Stimulated activated CD4-positive, alpha-beta T cell treated with anti-CD3 and anti-CD28 coated beads, Interleukin-4, amount 100 ng/mL, for 4 hours (primary cell): Measurements from ENCODE around the gene RAVER1.

Experiments
- DNase-seq, 2 experiments: peaks; one replicate each; pipeline ENCODE4 v3.0.0-alpha.2; 2020

RAVER1 gene

DNA sequence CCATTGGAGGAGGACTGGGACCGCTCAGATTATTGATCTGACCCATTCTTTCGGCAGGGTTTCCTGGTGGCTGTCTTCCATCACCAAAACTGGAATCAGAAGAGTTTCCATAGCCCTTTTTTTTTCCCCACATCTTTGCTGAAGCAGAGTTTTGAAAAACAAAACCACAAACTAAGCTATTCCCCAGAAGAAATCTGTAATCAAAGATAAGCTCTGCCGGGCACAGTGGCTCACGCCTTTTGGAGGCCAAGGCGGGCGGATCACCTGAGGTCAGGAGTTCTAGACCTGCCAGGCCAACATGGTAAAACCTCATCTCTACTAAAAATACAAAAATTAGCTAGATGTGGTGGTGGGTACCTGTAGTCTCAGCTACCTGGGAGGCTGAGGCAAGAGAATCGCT, 66.6 kb downstream of the RAVER1 start:
- DNase-seq, result no peak
